Hypothalamus (tissue), 51 donors: Measurements from ENCODE around the gene ALK.
A peak's percentile ranks its signal among the peaks of the same experiment; 100 is the strongest.

ENCODE experiments used
- DNase-seq, 51 donors: peaks; one replicate each; lab custom pipeline; 2025; lab: John Stamatoyannopoulos, UW

ALK gene

DNA sequence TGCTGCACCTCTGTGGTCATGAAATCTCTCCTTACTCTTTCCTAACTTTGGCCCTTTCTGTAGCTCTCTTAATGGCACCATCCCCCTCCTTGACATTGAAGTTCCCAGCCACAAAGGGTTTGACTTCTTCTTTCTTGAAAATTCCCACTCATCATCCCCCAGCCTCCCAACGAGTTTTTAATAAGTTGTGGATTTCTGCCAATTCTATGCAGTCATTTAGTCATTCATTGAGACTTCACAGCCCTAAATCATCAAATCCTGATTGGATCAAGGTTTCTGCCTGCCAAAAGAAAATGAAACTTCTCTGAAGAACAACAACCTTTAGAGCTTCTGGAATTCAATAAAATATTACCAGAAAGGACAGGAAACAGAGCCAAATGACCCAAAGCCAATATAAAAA lies 451.9 kb downstream of the ALK start:
- DNase-seq, result no peak

DNA sequence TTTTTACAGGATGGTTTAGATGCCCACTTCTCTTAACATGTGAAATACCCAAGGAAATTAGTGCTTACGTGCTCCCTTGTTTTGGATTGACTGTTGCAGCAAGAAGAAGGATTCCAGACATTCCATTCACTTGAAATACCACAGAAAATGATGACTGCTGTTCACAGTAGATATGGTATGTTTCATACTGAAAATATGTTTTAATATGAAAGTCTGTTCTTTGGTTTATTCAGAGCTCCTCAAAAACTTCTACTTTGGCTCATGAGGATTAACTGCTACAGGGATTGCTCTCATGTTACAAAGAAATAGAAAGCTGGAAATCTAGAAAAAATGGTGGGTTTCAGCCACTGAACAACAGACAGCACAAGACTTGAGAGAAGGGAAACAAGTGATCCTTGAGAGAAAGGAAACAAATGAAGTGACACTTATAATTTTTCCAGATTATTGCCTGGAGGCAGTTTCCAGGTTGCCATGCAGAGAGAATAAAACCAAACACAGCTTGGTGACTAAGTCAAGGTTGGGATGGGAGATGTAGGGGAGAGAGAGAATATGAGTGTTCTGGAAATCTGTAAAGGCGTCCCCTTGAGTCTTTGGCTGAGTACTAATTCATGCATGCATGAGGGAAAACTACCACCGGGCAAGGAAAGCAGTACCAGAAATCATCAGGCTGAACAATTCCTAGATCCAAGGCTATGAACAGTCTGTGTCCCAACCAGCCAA lies 458.0 kb downstream of the ALK start:
- DNase-seq, result no peak

DNA sequence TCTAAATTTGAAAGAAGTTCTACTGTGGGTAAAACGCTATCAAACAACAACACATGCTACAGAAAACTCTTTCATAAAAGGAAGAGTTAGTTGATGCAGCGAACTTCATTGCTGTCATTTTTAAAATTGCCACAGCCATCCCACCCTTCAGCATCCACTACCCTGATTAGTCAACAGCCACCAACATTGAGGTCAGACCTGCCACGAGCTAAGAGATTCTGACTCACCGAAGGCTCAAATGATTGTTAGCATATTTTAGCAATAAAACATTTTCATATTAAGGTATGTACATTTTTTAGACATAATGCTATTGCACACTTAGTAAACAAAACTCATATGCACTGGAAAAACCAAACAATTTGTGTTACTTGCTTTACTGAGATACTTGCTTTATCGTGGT lies 459.1 kb downstream of the ALK start:
- no peak for DNase-seq

DNA sequence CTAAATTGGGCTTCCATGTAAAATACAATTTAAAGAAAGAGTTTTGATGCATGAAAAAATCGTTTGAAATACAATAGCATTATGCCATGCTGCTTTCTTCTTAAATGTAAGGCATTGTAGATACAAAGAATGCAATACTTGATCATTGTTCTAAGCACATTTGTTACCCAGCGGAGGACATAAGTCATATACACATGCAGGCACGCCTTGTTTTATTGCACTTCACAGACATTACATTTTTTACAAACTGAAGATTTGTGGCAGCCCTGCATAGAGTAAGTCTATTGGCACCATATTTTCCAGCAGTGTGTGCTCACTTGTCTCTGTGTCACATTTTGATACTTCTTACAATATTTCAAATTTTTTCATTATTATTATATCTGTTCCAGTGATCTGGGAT lies 461.2 kb downstream of the ALK start:
- no peak for DNase-seq

DNA sequence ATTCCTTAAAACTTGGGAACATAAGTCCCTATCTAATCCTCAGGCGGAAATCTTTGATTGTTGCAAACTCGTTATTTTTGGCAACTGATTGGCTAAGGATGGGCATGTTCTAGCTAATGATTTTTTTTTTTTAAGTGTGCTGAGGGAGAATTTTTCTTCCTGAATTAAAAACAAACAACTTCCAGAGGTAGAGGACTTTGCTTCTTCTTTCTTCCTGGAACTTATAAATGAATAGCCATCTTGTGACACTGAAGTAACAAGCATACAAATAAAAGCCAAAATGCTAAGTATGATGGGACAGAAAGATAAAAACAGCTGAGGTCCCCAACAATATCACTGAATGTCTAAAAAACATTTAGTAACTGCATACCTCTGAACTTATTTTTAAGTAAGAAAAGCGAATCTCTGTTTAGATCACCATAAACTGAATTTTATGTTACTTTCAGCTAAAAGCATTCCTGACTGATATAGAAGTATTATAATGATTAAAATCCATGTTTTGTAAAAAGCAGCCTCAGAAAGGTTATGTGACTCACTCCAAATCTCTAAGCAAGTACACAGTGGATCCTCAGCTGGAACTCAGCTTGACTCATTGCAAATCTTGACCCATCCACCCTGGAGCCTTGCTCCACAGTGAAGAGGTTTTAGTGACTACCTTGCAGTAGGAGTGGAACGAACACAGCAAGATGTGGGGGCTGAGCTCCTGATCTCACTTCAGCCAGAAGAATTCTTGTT lies 461.8 kb downstream of the ALK start:
- peak in 1 of 51 donors; percentile 18 for DNase-seq

DNA sequence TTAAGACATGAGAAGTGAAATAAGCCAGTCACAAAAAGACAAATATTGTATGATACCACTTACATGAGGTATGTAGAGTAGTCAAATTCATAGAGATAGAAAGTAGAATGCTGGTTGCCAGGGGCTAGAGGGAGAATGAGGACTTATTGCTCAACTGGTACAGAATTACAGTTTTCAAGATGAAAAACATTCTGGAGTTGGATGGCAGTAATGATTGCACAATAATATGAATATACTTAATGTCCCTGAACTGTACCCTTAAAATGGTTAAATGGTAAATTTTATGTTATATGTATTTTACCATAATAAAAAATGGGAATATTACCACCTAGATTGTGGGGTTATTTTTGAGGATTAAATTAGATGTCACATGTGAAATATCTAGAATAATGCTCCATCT lies 465.0 kb downstream of the ALK start:
- DNase-seq, result no peak

DNA sequence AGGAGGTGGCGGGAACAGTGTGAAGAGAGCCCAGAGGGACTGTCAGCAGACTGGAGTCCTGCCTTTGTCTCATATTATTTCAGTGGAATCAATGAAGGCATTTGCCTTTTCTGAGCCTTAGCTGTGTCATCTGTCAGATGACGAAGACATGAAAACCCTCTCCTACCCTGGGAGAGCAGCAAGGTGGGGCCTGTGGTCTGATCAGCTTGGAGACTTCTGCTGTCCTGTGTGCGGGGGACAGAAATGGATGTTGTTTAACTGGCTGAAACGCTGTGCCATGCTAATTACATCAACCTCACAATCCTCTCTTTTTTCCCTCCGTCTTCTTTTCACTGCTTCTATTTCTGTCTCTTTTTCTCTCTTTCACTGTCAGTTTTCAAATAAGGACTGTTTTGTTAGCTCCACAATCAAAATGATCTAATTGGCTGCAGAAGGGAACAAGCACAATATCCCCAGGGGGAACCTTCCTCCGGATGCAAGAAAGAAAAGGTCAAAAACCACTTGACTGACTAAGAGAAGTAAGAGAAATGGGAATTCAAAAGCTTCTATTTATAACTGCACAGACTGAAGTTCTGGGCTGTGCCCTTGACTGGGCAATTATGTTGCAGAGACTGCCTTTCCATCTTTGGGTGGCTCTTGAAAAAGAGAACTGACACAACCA lies 466.1 kb downstream of the ALK start:
- peak in 16 of 51 donors; percentile 4 to 59 (median 18) for DNase-seq

DNA sequence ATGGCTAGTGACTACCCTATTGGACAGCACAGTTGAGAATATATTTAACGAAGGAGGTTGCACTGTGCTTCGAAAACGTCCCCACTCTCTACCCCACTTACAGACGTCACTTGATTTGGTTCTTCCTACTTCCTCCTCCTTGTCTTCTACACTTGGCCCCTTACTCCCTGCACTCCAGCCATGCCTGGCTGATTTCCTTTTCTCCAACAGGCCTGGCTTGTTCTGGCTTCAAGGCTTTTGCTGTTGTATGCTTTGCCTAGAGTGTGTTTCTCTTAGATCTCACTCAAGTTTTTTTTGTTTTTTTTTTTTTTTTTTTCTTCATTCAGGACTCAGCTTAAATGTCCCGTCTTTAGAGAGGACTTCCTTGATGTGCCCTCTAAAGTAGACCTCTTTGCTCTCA lies 469.4 kb downstream of the ALK start:
- DNase-seq, result no peak

DNA sequence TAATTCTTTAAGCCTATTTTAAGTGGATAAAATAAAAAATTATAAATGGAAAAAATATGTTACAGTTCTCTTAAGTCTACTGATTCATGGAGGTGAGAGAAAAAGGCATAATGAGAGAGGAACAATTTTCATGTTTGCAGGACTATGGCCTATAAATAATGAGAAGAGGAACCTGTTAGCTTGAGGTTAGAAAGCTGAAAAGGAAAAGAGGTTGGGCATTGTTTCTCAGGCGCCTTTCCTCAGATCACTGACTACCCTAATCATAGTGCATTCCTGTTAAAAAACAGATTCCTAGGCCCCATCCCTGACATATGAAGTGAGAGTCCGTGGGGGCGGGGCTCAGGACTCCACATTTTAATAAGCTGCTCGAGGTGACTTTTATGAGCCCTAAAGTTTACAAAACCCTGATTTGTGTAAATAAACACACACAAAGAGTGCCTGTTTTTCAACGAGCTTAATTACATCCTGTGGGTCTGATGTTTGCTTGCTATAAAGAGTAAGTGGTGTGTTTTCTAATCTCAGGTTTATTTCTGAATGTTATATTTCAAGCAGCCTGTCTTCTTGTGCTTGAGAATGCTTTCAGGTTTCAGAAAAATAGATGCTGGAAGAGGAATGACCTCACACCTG lies 470.7 kb downstream of the ALK start:
- no peak for DNase-seq

DNA sequence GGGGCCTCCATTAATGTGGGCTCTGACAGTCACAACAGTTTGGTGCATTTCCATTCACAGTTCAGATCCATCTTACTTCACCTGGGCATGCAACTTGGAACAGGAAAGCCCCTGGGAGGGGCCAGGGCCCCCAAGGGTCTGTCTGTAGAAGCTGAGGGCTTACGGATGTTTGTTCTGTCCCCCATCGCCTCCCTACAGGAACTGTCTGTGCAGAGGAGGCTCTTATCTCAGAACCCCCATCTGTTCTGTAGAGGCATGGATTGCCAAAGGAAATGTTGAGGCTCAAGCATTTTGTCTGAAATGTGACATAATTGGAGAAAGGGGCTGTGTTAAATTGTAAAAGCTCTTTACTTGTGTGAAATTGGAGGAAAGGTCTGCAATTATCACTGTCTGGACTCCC lies 471.9 kb downstream of the ALK start:
- DNase-seq, result no peak

DNA sequence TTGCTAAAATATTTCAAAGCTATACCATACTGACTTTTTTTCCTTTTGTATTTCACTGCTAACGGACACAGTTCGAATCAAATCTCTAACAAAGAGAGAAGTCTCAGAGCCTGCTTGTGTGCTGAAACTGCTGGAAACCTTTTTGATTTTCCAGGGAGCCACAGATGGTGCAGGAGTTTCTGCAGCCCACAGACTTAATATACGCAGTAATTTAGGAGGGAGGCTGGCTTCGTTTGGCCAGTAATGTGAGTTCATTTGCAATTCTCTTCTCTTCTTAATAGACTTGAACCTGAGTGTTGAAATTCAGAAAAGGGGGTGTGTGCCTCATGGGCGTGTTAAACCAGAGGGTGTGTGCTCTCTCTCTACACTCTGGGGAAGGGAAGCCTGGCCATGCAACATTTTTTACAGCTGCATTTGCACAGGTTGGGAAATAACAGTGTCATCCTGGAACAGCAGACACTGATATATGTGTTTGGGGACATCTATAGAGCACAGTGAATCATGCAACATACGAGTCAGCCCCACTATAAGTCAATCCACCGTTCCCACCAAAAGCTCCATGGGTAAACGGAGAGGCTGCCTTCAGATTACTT lies 473.2 kb downstream of the ALK start:
- no peak for DNase-seq

DNA sequence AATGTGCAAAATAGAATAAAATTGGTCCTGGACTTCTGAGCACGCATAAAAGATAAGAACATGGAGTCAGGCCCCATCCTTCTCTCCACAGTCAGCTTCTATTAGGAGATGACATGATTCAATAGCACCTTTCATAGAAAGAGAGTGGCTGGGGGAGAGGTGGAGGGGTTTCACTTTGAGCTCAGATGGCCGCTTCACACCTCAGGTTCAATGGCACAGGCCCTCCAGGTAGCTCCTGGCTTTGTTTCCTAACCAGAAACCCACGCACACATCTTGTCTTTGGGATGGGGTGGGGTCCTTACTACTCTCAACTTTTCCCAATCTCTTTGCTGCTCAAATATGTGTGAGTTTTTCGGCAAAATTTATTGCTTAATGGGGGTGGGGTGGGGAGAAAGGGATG lies 473.9 kb downstream of the ALK start:
- DNase-seq, result no peak

DNA sequence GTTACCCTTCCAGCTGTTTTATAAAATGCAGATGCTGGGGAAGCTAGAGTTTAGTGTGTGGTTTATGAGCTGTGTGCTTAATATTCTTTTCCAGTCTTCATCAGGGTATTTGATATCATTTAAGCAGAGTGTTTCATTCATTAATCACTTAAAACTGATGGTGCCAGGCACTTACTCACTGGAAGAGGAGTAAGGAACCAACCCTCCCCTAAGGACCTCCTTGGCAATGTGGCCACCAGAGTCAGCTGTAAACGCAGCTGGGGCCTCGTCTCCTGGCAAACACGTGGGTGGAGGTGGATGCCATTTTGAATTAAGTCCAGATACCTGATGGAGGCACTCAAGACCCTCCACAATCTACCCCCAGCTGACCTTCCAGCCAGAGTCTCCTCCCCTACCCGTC lies 474.5 kb downstream of the ALK start:
- DNase-seq, result no peak

DNA sequence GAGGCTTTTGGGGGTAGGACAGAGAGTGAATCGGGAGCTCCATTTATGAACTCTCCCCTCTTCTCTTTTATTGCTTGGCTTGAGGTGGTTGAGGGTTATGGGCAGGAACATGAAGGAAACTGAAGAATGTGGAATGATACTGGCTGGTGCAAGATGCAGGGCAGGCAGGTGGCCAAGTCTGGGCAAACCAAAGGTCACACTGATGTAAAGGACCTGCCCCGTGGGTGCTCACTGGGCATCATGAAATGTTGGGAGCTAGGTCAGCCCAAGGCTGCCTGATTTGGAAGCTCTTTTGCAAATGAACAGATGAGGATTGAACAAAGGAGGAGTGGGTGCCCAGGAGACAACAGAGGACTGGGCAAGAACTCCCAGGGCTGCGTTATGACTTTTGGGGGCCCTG lies 477.2 kb downstream of the ALK start:
- DNase-seq, result no peak

DNA sequence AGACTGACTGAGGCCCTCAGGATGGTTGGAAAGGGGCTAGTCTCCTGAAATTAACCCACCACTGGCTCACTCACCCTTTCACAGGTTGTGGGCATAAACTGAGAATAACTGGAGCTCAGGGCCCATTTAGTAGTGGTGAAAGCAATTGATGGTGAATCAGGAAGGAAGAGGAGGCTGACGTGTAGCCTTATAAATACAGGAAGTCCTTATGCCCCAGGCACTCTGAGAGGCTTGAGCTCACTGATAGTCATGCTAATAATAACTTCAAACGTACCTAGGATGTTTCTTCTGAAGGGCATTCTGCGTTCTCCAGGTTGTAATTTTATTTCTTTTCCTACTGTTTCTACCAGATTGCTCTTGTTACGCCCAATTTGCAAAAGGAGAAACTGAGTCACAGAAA lies 477.8 kb downstream of the ALK start:
- DNase-seq, result no peak

DNA sequence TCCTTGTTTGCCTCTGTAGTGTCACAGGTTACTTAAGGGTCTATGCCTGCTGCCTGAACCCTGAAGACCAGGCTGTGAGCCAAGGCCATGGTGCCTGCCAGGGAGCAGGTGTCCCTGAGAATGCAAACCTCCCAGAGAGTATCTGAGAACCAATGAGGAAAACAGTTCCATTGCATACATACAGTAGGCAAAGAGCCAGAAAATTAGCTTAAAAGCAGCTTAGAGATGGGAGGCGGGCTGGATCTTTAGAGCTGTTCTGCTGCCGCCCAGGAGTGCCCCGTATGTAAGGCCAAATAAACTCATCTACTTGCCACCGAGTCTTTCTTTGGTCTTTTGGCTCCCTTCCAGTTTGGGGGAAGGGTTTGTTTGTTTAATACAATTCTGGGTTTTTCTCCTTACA lies 478.2 kb downstream of the ALK start:
- no peak for DNase-seq

DNA sequence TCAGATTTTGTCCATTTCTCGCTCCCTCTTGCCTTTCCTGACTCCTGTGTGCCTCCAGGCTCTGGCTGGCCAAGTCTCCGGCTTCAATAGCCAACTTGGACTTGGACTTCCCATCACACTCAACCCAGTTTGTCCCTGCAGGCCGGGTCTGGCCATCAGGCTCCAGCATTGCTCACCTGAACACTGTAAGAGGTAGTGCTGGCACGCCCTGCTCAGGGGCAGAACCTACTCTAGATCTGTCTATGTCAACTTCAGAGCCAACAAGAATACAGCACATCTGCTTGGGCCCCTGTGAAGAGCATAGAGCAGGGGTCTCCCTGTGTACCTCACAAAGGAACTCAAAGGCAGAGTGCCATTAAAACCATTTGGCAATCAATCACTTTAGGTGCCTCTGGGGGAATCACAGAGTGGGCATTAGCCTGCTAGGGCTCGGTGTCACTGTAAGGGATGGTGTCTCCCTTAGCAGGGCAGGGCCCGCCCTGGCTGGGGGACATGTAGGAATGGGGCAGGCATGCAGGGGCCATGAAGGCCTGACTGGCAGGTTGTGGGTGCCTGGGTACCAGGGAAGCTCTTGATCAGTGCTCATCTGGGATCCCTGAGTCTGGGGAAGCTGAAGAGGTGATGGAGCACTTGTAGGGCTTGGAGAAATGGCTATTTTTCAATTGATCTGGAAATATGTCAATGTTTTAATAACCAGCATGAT lies 480.3 kb downstream of the ALK start:
- DNase-seq, result no peak

DNA sequence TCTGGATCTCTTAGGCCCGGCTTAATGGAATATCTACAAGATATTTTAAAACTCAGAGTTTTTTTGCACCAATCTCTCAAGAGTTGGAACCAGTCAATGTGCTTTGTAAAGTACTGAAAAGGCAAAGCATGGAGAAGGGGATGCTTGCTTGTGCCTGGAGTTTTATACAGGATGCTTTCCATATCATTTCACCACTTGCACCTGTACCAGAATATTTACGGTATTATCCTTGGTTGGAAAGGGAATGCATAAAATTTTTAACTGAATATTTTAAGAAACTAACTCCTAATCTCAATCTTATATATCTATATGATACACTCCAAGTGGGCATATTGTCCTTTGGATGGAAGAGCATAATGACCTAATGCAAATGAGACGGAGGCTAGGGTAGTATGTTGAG lies 487.5 kb downstream of the ALK start:
- no peak for DNase-seq

DNA sequence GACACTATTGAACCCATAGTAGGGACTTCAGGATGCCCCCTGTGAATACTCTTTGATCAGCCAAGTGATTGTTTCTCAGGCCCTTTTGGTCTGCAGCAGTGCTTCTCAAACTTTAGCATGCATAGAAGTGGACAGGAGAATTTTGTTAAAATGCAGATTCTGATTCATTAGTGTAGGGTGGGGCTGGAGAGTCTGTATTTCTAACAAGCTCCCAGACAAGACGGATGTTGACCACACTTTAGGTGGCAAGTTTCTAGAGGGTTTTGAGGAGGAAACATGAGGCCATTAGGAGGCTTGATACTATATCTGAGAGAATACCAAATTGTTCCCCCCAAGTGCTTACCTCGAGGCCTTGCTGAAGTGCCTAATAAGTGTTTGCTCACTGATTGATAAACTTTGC lies 488.3 kb downstream of the ALK start:
- DNase-seq, result no peak

DNA sequence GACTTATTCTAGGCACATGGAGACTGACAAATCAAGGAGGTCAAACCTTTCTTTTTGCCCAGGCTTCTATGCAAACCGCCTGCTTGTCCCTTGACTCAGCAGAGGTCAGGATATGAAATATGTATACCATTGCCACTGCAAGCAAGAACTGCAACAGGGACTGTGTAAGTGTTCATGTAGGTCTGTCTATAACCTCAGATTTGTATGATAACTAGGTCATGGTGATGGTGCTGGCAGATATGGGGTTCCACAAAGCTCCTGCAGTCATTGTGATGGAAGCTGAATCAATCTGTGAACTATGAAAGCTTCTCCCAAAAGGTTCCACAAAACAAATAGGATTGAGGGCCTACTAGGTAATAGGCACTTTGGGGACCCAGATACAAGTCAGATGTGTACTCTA lies 489.9 kb downstream of the ALK start:
- no peak for DNase-seq
